Measurements from ENCODE around the gene MIS18A.

GRCh38 chr21:32302560-32302959, 23.7 kb upstream of the MIS18A start:
- TF ChIP-seq POLR2A (IDR thresholded peaks at IDR 0.05; ENCODE audit: low read depth, low read length), result no peak
- TF ChIP-seq POLR2AphosphoS5 (IDR thresholded peaks at IDR 0.05; ENCODE audit: low read depth, low read length), result no peak
- TF ChIP-seq TAF1 (IDR thresholded peaks at IDR 0.05; ENCODE audit: borderline replicate concordance, low read depth, low read length), result no peak
